Liver (tissue), 3 donors: ENCODE measurements around the gene IL11.

Source experiments
- ATF3 ChIP-seq: IDR thresholded peaks from 2 replicates; pipeline ENCODE4 v1.6.1; 2016; ENCODE audit warnings: antibody characterized with exemption
- CTCF ChIP-seq: fragments of 150-350 bp; IDR thresholded peaks from 2 replicates; pipeline ENCODE4 v1.5.1; 2017; ENCODE audit warnings: improper control_type of control experiment, low read depth, low read length; ENCODE audit not compliant: missing input control
- HNF4A ChIP-seq, 2 donors: conservative IDR thresholded peaks; 2 replicates each; pipeline ENCODE4 v1.6.1; 2016; ENCODE audit warnings: antibody characterized with exemption in 2 of 2, mild to moderate bottlenecking in 2 of 2
- JUND ChIP-seq, 2 donors: IDR thresholded peaks; 2 replicates each; pipeline ENCODE4 v1.6.1; 2016; ENCODE audit warnings: antibody characterized with exemption in 2 of 2
- MAX ChIP-seq: IDR thresholded peaks from 2 replicates; pipeline ENCODE4 v1.6.1; 2016; ENCODE audit warnings: antibody characterized with exemption
- YY1 ChIP-seq: IDR thresholded peaks from 2 replicates; pipeline ENCODE4 v1.6.1; 2016; ENCODE audit warnings: antibody characterized with exemption, mild to moderate bottlenecking
- donor health status: healthy.
- donor health status: healthy.

- TF ChIP-seq CTCF (no peak), ATF3 (no peak), HNF4A (conservative IDR thresholded peaks at IDR 0.05) (no peak), MAX (no peak), YY1 (no peak), JUND (IDR thresholded peaks at IDR 0.05) (no peak)
Measured at GRCh38 chr19:55324662-55325061, 45.6 kb downstream of the IL11 start.
